PFSK-1 (cell line): ENCODE data around the gene BMAL2.

ENCODE experiments used
- POLR2AphosphoS5 ChIP-seq: IDR thresholded peaks from 2 replicates; pipeline ENCODE4 v1.6.1; 2012; ENCODE audit warnings: low read depth, mild to moderate bottlenecking, control low read depth, low read length, moderate library complexity
- REST ChIP-seq, 2 experiments: IDR thresholded peaks; 2 replicates each; pipeline versions ENCODE4 v1.6.1 to v1.8.0; 2011 to 2012; ENCODE audit warnings: low read depth in 2 of 2, low read length in 2 of 2, control low read depth in 1 of 2, inconsistent platforms in 1 of 2, mild to moderate bottlenecking in 1 of 2, moderate library complexity in 1 of 2; ENCODE audit not compliant: insufficient read depth in 1 of 2
- SIN3A ChIP-seq: IDR thresholded peaks from 2 replicates; pipeline ENCODE4 v1.6.1; 2012; ENCODE audit warnings: mild to moderate bottlenecking, low read length, moderate library complexity, borderline replicate concordance; ENCODE audit not compliant: insufficient read depth

DNA sequence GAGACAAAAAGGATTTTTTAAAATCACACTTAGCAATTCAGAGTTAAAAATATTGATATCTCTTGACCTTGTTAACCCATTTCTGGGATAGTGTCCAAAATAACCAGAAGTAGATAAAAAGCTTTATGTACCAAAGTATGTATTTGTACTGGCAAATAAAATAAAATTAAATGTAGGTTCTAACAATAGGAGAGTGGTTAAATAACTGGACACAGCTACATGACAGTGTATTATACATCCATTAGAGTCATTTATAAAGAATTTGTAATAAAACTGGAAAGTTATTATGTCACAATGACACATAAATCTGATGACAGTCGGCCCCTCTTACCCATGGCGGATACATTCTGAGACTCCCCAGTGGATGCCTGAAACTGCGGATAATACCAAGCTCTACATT is 34.0 kb downstream of the BMAL2 start:
- TF ChIP-seq POLR2AphosphoS5 (no peak), REST (IDR thresholded peaks at IDR 0.05; ENCODE audit: insufficient read depth in 1 of 2, low read depth in 2 of 2, low read length in 2 of 2) (no peak), SIN3A (no peak)
